Measurements from ENCODE around the gene GAS2L1.

Gene GAS2L1

GRCh38 chr22:29267858-29268510 lies 38.5 kb upstream of the GAS2L1 start, which contains the start of the genes EWSR1 and RHBDD3 (continued):
- TF ChIP-seq ZSCAN18 (tag by site-specific recombination; IDR thresholded peaks at IDR 0.05), result peak; percentile 45
- peak; percentile 95 for TF ChIP-seq ZXDB (tag by site-specific recombination; IDR thresholded peaks at IDR 0.05)
- peak; percentile 78 for TF ChIP-seq ZFP69B (tag by site-specific recombination; IDR thresholded peaks at IDR 0.05)
- 0 out of 2 replicates have a peak, but pooled peaks have one; percentile 10 for TF ChIP-seq KLF7 (tag by site-specific recombination; IDR thresholded peaks at IDR 0.05; ENCODE audit: borderline replicate concordance)
- no peak for TF ChIP-seq ATF2 (tag by site-specific recombination; IDR thresholded peaks at IDR 0.05; ENCODE audit: low read depth)
- no peak for TF ChIP-seq ZNF701 (tag by site-specific recombination; IDR thresholded peaks at IDR 0.05)
- TF ChIP-seq ZNF518A (tag by site-specific recombination; conservative IDR thresholded peaks at IDR 0.05; ENCODE audit: low read depth), result 0 out of 2 replicates have a peak, but pooled peaks have one; percentile 24
- TF ChIP-seq, protein P1, sequence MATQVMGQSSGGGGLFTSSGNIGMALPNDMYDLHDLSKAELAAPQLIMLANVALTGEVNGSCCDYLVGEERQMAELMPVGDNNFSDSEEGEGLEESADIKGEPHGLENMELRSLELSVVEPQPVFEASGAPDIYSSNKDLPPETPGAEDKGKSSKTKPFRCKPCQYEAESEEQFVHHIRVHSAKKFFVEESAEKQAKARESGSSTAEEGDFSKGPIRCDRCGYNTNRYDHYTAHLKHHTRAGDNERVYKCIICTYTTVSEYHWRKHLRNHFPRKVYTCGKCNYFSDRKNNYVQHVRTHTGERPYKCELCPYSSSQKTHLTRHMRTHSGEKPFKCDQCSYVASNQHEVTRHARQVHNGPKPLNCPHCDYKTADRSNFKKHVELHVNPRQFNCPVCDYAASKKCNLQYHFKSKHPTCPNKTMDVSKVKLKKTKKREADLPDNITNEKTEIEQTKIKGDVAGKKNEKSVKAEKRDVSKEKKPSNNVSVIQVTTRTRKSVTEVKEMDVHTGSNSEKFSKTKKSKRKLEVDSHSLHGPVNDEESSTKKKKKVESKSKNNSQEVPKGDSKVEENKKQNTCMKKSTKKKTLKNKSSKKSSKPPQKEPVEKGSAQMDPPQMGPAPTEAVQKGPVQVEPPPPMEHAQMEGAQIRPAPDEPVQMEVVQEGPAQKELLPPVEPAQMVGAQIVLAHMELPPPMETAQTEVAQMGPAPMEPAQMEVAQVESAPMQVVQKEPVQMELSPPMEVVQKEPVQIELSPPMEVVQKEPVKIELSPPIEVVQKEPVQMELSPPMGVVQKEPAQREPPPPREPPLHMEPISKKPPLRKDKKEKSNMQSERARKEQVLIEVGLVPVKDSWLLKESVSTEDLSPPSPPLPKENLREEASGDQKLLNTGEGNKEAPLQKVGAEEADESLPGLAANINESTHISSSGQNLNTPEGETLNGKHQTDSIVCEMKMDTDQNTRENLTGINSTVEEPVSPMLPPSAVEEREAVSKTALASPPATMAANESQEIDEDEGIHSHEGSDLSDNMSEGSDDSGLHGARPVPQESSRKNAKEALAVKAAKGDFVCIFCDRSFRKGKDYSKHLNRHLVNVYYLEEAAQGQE (tag by site-specific recombination; IDR thresholded peaks at IDR 0.05), result no peak
- peak; percentile 49 for TF ChIP-seq SCRT2 (tag by site-specific recombination; IDR thresholded peaks at IDR 0.05)
- peak; percentile 67 for TF ChIP-seq ZNF561 (tag by site-specific recombination; IDR thresholded peaks at IDR 0.05; ENCODE audit: borderline replicate concordance)
- TF ChIP-seq ZNF26 (tag by site-specific recombination; IDR thresholded peaks at IDR 0.05), result no peak; the same call in 1 of the 2 replicates
- no peak for TF ChIP-seq ZNF19 (tag by site-specific recombination; IDR thresholded peaks at IDR 0.05; ENCODE audit: low read depth)
- no peak for TF ChIP-seq TRIM28 (IDR thresholded peaks at IDR 0.05; ENCODE audit: borderline replicate concordance, low read length)
- 0 out of 2 replicates have a peak, but pooled peaks have one; percentile 23 for TF ChIP-seq ZBTB11 (tag by site-specific recombination; conservative IDR thresholded peaks at IDR 0.05; ENCODE audit: low read depth)
- TF ChIP-seq KLF17 (tag by site-specific recombination; IDR thresholded peaks at IDR 0.05), result peak; percentile 88
- TF ChIP-seq ZBTB1 (tag by site-specific recombination; IDR thresholded peaks at IDR 0.05), result 0 out of 2 replicates have a peak, but pooled peaks have one; percentile 64
- peak; percentile 80 for TF ChIP-seq ZNF501 (tag by site-specific recombination; IDR thresholded peaks at IDR 0.05)
- TF ChIP-seq ZNF548 (tag by site-specific recombination; IDR thresholded peaks at IDR 0.05), result no peak
- no peak; the same call in 1 of the 2 replicates for TF ChIP-seq ZNF146 (tag by site-specific recombination; IDR thresholded peaks at IDR 0.05)
- TF ChIP-seq ZNF155 (tag by site-specific recombination; IDR thresholded peaks at IDR 0.05), result no peak
- peak; percentile 84; the same call in 1 of the 2 replicates for TF ChIP-seq ZNF391 (tag by site-specific recombination; IDR thresholded peaks at IDR 0.05; ENCODE audit: borderline replicate concordance, low read depth)

All from HEK293 (cell line).